GM18526 (cell line): ENCODE data around the gene CFAP221.

Experiments
- POLR2A ChIP-seq: IDR thresholded peaks from 3 replicates; pipeline ENCODE4 v1.6.1; 2011; ENCODE audit not compliant: insufficient read length; ENCODE audit errors: extremely low read depth

The CFAP221 gene

GRCh38 chr2:119678021-119678656 lies 133.9 kb downstream of the CFAP221 start:
- no peak for TF ChIP-seq POLR2A

DNA sequence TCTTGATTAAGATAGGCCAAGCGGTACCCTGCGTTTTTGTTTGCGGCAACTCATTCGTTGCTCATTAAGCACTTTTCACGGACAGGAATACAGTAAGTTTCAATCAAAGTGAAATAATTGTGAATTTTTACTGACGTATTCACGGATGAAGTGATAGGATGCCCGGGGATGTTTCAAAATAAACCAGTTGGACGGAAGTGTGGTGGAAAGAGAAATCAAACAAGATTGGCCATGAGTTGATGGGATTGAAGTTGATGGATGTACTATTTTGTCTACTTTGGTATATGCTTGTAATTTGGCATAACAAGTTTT lies 135.2 kb downstream of the CFAP221 start:
- TF ChIP-seq POLR2A = no peak

DNA sequence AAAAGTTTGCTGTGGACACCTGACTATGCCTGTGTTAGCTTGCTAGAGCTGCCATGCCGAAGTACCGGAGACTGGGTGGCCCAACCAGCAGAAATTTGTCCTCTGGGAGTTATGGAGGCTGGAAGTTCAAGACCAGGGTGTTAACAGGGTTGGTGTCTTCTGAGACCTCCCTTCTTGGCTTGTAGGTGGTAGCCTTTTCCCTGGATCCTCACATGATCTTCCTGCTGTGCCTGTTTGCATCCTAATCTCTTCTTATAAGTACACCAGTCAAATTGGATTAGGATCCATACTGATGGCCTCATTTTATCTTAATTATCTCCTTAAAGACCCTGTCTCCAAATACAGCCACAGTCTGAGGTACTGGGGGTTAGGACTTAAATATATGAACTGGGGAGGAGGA lies 135.6 kb downstream of the CFAP221 start:
- TF ChIP-seq POLR2A = no peak

- TF ChIP-seq POLR2A = no peak
These were observed 136.4 kb downstream of the CFAP221 start for GRCh38 chr2:119680457-119681202.

- TF ChIP-seq POLR2A = no peak
These were observed 137.1 kb downstream of the CFAP221 start for GRCh38 chr2:119681203-119681867.

DNA sequence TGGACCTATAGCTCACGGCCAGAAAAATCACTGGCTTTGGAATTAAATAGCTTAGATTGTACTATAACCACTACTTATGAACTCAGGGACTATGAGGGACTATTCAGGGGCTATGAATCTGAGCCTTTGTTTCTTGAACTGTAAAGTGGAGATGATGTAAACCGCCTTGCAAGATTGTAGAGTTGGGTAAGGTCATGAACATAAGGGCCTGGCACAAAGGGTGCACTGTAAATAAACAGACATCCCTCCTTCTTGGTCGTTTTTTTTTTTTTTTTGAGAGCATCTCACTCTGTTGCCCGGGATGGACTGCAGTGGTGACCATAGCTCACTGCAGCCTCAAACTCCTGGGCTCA lies 137.6 kb downstream of the CFAP221 start:
- TF ChIP-seq POLR2A = no peak

- TF ChIP-seq POLR2A = no peak
These were observed 138.3 kb downstream of the CFAP221 start for GRCh38 chr2:119682578-119682977.

- no peak for TF ChIP-seq POLR2A
These were observed 138.9 kb downstream of the CFAP221 start for GRCh38 chr2:119683074-119683712.

- no peak for TF ChIP-seq POLR2A
These were observed 139.6 kb downstream of the CFAP221 start for GRCh38 chr2:119683713-119684443.

GRCh38 chr2:119684518-119684917 lies 140.3 kb downstream of the CFAP221 start:
- TF ChIP-seq POLR2A = no peak

DNA sequence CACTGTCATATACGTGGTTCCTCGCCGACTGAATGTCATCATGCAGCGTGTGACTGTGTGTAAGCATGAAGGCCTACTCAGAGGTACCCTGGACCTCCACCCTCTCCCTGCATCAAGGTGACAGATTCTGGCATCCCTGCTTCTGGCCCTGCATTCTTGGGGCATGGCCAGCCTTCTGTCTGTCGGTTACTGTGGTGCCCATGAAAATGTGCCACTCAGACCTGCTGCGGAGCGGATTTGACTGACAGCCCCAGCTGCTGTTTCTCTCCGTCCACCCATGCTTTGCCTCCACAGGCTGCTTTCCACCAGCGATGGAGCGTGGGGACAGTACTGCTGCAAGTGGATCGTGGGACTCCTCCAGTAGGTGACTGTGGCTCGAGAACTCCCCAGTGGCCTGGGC lies 144.4 kb downstream of the CFAP221 start:
- TF ChIP-seq POLR2A = no peak

- TF ChIP-seq POLR2A = no peak
These were observed 145.0 kb downstream of the CFAP221 start for GRCh38 chr2:119689218-119689617.

DNA sequence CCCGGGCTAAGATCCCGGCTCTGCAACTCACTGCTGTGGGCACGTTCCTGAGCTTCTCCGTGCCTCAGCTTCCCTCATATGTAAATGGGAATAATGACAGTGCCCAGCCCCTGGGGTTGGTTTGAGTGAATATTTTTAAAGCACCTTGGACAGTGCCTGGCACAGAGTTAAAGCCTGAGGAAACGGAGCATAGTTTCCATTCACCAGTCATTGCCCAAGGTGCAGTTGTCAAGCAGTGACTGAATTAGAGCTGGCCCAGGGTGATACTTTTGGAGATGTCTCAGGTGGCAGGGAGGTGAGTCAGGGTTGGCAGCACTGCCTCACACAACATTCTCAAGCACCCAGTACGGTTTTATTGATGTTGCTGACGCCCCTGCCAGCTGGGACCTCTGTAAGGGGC lies 146.9 kb downstream of the CFAP221 start:
- no peak for TF ChIP-seq POLR2A

DNA sequence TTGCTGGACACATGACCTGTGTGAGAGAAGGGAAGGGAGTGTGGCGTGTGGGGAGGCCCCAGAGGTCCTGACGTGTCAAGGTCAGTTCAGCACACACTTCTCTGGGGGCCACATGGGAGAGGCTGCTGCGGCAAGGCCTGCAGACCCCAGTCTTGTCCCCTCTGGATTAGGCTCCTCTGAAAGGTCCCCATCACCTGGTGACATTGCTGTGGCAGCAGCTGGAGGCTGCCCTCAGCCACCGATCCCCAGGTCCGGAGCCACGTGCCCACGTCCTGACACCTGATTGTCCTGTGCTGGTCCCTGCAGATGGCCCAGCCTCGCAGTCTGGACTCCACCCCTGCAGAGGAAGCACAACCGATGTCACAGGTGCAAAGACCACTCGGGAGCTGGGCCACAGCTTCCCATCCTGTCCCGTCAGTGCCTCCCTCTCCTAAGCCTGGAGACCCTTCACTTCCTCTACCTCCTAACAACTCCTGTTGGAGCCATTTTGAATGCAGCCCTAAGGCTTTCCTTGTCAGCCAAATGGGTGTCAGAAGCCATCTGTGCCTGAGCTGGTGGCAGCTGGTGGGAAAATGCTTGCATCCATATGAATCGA lies 147.5 kb downstream of the CFAP221 start:
- TF ChIP-seq POLR2A = no peak

DNA sequence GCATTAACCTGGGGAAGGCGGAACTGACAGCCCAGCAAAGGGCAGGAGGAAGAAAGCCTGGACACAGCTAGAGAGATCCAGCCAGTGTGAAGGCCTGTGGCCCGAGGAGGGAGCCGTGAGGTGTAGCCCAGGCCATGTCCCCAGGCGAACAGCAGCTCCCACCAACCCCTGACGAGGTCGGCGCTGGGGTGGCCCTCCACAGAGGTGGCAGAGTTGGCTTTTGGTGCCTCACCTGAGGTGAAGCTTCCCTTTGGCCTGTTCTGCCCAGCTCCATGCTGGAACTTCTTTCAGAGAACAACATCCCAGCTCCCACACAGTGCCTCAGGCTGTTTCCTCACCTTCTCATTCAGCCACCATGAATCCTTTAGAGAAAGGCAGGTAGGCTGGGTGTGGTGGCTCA lies 148.1 kb downstream of the CFAP221 start:
- no peak for TF ChIP-seq POLR2A
